ENCODE data around the gene C19orf12.

GRCh38 chr19:29743681-29744080 lies 28.6 kb upstream of the C19orf12 start:
- TF ChIP-seq ZFP3 (CRISPR knock-in tag; IDR thresholded peaks at IDR 0.05), result no peak
- TF ChIP-seq ZFP30 (CRISPR knock-in tag; IDR thresholded peaks at IDR 0.05), result no peak
- TF ChIP-seq PATZ1 (CRISPR knock-in tag; IDR thresholded peaks at IDR 0.05; ENCODE audit: borderline replicate concordance), result no peak
- no peak for TF ChIP-seq ESRRG (CRISPR knock-in tag; IDR thresholded peaks at IDR 0.05)
- TF ChIP-seq RARB (CRISPR knock-in tag; IDR thresholded peaks at IDR 0.05), result no peak
- no peak for TF ChIP-seq TSHZ2 (CRISPR knock-in tag; IDR thresholded peaks at IDR 0.05)
- no peak for TF ChIP-seq CREB5 (CRISPR knock-in tag; IDR thresholded peaks at IDR 0.05; ENCODE audit: low read depth)
- no peak for TF ChIP-seq POU6F1 (CRISPR knock-in tag; IDR thresholded peaks at IDR 0.05; ENCODE audit: borderline replicate concordance, low read depth)
- no peak for TF ChIP-seq ISL1 (CRISPR knock-in tag; IDR thresholded peaks at IDR 0.05)
- no peak for TF ChIP-seq ZC3H10 (CRISPR knock-in tag; IDR thresholded peaks at IDR 0.05)
- no peak for TF ChIP-seq CSRNP3 (CRISPR knock-in tag; IDR thresholded peaks at IDR 0.05)

All from SK-N-SH treated with all-trans-retinoic acid at 6 μM for 48 hours (cell line).